Fibroblast of peridontal ligament (primary cell): ENCODE measurements around the gene OR12D1.
"Not testable (repeated sequence)": the region's sequence is repeated elsewhere in the genome, so short reads cannot be mapped to it uniquely, and the experiment has no call there.

Experiments
- DNase-seq: peaks from one replicate; pipeline ENCODE4 v3.0.0-alpha.2; 2010; ENCODE audit errors: extremely low read depth

The OR12D1 gene

DNA sequence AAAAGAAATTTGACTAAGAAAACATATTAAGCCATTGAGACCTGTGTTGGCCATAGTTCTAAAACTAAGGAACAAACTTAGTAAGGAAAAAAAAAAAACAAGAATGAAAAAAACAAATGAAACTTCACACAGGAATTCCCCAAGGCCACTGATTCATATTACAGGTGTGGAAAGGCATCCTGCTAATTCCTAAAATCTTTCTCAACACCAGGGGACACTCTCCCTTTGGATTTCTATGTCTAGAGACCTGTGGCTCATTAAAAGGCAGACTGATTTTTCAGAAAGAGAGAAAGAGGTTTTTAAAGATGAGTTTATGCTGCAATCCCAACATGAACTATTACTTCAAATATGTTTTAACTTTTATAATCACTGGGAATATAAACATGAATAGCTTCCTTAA, at the start of gene OR12D1:
TSS of gene OR12D1 (plus strand) at position 341 of the 400 bp plus-strand sequence.
- no peak for DNase-seq

DNA sequence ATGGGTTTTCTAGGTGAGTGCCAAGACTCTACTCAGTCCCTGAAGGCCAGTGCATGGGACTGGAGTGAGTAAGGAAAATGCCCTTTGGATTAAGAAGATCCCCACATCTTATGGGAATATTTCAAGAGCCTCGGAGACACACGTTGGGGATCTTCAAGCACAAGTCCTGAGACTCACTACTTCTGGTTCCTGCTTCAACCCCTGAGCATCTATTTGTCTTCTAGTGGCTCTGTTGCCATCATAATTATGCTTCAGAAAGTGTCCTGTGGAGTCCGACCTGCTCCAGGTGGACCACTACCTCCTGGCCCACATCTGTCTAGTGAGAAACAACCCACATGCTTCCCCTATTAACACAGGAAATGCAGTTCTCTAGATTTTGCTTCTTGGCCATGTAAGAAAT, 46.0 kb upstream of the OR12D1 start, which contains the start of gene OR5V1:
TSS of gene OR5V1 (minus strand) at position 101 of the 400 bp plus-strand sequence. CDS start 12,670 bp downstream, outside the sequence.
- no peak for DNase-seq

DNA sequence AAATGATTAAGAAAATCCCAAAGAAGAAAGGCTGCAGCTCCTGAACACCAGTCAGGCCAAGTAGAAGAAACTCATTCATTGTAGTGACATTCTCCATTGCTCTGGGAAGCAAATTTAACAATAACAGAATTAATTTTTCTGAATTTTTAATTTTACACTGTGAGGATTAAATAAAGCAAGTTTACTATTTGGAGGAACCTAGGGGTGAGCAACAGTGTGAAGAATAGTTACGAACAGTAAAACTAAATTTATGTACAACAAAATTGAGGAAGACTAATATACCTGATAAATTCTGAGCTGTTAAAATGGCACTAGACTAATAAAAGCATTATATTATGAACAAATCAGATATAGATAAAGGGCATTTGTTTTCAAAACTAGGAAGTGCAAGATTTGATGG, 39.5 kb upstream of the OR12D1 start, which contains the start of gene OR12D3:
TSS of gene OR12D3 (minus strand) at position 101 of the 400 bp plus-strand sequence. CDS start at position 97, 4 bp downstream.
- DNase-seq, result no peak

DNA sequence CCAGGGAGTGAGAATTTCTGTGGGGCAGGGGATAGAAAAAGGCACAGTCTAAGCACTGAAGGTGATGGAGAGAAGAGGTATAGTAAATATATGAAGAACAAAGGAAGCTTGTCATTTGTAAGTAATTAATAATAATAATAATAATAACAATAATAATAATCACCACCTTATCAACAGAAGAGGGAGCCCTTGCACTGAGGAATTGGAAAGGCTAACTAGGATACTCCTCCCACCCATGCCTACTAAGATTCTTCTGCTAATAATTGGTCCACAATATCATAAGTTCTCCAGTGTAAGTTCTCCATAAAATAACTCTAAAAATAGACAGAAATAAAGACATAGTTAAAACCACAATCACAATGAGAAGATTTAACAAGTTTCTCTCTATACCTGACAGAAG, 38.7 kb upstream of the OR12D1 start:
- no peak for DNase-seq

GRCh38 chr6:29388533-29388932, 26.2 kb upstream of the OR12D1 start:
- DNase-seq, result no peak

DNA sequence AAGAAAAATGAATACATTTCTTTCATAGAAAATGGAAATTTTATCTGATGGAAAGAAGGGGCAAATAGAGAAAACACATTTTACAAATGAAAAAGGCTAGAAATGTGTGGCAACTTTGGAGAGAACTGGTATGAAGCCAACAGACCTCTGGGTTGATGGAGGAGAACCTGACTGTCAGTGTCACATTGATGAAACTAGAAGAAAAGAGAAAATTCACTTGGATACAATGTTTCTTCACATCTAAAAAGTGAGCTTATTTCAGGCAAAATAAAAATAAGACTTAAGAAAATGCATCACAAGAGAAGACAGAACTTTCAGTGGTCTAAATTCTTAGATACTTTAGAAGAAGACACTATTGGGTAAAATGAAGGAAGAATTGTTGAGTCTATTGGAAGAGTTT, 19.4 kb upstream of the OR12D1 start, which contains the start of gene OR12D2:
TSS of gene OR12D2 (plus strand) at position 301 of the 400 bp plus-strand sequence. CDS start 1,069 bp downstream, outside the sequence.
- DNase-seq, result no peak

DNA sequence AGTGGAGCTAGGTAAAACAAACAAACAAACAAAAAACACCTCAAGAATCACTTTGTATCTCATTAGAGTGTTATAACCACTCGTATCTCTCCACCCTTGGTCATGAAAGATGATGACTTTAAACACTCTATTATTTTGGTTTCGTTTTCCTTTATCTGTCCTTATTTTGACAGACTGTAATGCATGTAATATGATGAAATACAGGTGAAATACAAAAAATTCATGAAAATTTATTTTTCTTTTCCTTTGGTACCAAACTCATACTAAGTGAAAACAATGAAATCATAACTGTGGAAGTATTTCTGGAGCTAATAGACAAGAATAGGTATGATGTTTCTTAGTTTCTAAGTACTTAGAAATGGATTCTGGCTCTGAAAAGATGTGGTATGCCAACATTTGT, 15.2 kb upstream of the OR12D1 start:
- no peak for DNase-seq

DNA sequence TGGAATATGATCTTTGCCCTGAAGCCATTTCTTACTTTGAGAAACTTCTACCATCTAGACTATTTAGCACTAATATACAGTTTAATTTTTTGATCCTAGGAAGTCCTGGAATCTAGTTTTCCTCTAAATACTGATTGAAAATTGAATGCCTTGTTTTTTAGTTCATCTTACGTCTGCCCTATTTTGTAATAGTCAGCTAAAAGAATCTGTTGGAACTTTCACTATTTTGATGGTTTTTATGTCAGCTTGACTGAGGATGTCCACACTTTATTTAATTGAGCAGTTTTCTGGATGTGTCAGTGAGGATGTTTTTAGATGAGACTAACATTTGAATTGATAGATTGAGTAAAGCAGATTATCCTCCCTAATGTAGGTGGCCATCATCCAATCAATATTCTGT, 10.9 kb upstream of the OR12D1 start:
- no peak for DNase-seq

DNA sequence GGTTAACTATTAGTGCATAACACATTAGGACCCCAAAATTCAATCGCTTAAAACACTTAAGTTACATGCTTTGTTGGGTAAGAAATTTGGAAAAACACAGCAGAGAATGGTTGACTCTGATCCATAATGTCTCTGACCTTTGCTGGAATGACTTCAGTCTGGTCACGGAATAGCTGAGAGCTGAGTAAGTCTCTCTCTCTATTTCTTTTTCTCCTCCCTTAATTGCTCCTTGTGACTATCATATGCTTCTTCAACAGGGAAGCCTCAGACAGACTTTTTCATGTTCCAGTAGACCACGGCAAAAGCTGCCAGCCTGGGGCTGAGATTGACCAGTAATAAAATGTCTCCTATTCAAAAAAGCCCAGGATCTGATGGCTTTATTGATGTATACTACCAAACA, 4.8 kb downstream of the OR12D1 start:
- DNase-seq, result no peak

DNA sequence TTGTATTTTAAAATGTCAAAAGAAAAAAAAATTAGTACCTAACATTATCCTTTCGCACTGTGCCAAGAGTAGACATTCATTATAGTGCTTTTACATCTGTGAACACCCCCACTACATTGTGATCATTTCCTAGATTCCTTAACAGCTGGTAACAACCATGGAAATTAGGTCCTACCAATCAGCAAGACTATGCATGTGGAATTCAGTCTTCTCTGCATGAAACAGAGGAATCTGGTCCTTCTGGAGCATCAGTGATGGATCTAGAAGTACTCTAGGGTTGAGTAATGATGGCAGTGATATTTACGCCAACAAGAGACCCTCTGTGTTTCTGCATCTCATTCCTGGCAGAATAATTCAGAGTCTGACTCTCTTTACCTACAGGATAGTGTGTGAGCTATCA, 9.4 kb downstream of the OR12D1 start:
- DNase-seq, result no peak

GRCh38 chr6:29424575-29424974, 9.8 kb downstream of the OR12D1 start:
- DNase-seq, result no peak

GRCh38 chr6:29425075-29425474, 10.3 kb downstream of the OR12D1 start:
- DNase-seq, result no peak

GRCh38 chr6:29426654-29427053, 11.9 kb downstream of the OR12D1 start:
- no peak for DNase-seq

DNA sequence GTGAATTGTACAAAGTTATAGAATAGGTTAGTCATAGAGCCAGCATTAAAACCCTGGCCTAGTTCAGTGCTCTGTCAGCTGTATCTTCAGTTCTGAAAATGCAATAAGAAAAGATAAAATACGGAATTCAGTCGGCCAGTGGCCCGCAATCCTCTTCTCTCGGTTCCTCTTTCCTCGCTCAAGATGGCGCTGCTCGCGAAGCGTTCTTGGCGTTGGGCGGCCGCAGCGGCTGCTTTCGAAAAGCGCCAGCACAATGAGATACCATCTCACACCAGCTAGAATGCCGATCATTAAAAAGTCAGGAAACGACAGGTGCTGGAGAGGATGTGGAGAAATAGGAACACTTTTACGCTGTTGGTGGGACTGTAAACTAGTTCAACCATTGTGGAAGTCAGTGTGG, 22.0 kb downstream of the OR12D1 start:
- not testable (repeated sequence) for DNase-seq

GRCh38 chr6:29439006-29439405, 24.3 kb downstream of the OR12D1 start, which contains the start of gene OR10C1:
TSS of gene OR10C1 (plus strand) at chr6:29439306. CDS start at chr6:29440016, 710 bp downstream.
- DNase-seq, result no peak

- no peak for DNase-seq
These were observed 28.0 kb downstream of the OR12D1 start for GRCh38 chr6:29442719-29443118.

DNA sequence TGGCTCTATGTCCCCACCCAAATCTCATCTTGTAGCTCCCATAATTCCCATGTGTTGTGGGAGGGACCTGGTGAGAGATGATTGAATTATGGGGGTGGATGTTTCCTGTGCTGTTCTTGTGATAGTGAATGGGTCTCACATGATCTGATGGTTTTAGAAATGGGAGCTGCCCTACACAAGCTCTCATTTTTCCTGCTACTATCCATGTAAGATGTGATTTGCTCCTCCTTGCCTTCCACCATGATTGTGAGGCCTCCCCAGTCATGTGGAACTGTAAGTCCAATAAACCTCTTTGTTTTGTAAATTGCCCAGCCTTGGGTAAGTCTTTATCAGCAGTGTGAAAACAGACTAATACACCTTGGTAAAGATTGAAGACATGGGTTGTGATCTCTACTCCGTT, 29.3 kb downstream of the OR12D1 start:
- not testable (repeated sequence) for DNase-seq

- DNase-seq, result no peak
These were observed 32.9 kb downstream of the OR12D1 start for GRCh38 chr6:29447670-29448069.

GRCh38 chr6:29451471-29452193, 36.9 kb downstream of the OR12D1 start:
- no peak for DNase-seq

GRCh38 chr6:29456971-29457370, 42.2 kb downstream of the OR12D1 start, which contains the start of the genes OR11A1 and OR2H1:
TSS of gene OR11A1 (minus strand) at chr6:29457071. CDS start at chr6:29427641, 29,430 bp downstream.
TSS of gene OR2H1 (plus strand) at chr6:29457155. CDS start at chr6:29461770, 4,615 bp downstream.
- no peak for DNase-seq

GRCh38 chr6:29461021-29461814, 46.5 kb downstream of the OR12D1 start:
- no peak for DNase-seq

GRCh38 chr6:29462022-29462421, 47.3 kb downstream of the OR12D1 start:
- DNase-seq, result no peak
